CD14-positive monocyte (primary cell): Measurements from ENCODE around the gene TNFRSF18. TPM values are rescaled to one million over a fixed set of nuclear protein-coding genes. Genes with fewer than 3 reads are reported as not detected.

Experiments used
- DNase-seq, 3 donors: peaks; one replicate each; pipeline ENCODE4 v3.0.0-alpha.2; 2011 to 2022
- H2AFZ ChIP-seq: 2 replicates; pipeline ENCODE4 v1.6.0; 2012; ENCODE audit warnings: mild to moderate bottlenecking, low read depth, low read length, inconsistent platforms; ENCODE audit not compliant: insufficient read depth, poor library complexity, severe bottlenecking
- H3K27ac ChIP-seq, 2 donors: 1 replicate in 1 of 2; 2 replicates in 1 of 2; pipeline ENCODE4 v1.5.1; 2012 to 2013; ENCODE audit warnings: low read length in 2 of 2, control low read depth in 1 of 2, inconsistent platforms in 1 of 2, low read depth in 1 of 2, mild to moderate bottlenecking in 1 of 2
- H3K27me3 ChIP-seq, 2 donors: one replicate each; pipeline versions ENCODE4 v1.6.0 to v1.6.1; 2011 to 2013; ENCODE audit warnings: low read length in 2 of 2; ENCODE audit not compliant: control insufficient read depth in 2 of 2, insufficient read depth in 2 of 2
- H3K36me3 ChIP-seq, 2 donors: replicated peaks in 1 of 2; 1 replicate in 1 of 2; 2 replicates in 1 of 2; pipeline versions ENCODE4 v1.5.1 to v1.6.1; 2012 to 2013; ENCODE audit warnings: low read length in 2 of 2, control low read depth in 1 of 2, inconsistent platforms in 1 of 2, mild to moderate bottlenecking in 1 of 2; ENCODE audit not compliant: insufficient read depth in 2 of 2, control insufficient read depth in 1 of 2
- H3K4me1 ChIP-seq, 2 donors: 1 replicate in 1 of 2; 2 replicates in 1 of 2; pipeline versions ENCODE4 v1.5.1 to v1.6.1; 2012 to 2013; ENCODE audit warnings: low read length in 2 of 2, control low read depth in 1 of 2, inconsistent platforms in 1 of 2, mild to moderate bottlenecking in 1 of 2, moderate library complexity in 1 of 2; ENCODE audit not compliant: insufficient read depth in 2 of 2, control insufficient read depth in 1 of 2
- H3K4me2 ChIP-seq: replicated peaks from 2 replicates; pipeline ENCODE3; 2012; ENCODE audit warnings: low read length, moderate library complexity, mild to moderate bottlenecking; ENCODE audit not compliant: poor library complexity, severe bottlenecking; ENCODE audit errors: extremely low read depth
- H3K4me3 ChIP-seq, 3 experiments: fragments of 200-600 bp in 1 of 3; sonication (generic) in 1 of 3; replicated peaks in 1 of 3; 1 replicate in 2 of 3; 2 replicates in 1 of 3; pipeline ENCODE4 v1.5.1; 2011 to 2013; ENCODE audit warnings: low read length in 3 of 3, mild to moderate bottlenecking in 3 of 3, control low read depth in 2 of 3, low read depth in 2 of 3, inconsistent platforms in 1 of 3, moderate library complexity in 1 of 3
- H3K79me2 ChIP-seq: 2 replicates; pipeline ENCODE4 v1.6.0; 2012; ENCODE audit warnings: mild to moderate bottlenecking, control low read depth, inconsistent platforms, low read length, moderate library complexity; ENCODE audit not compliant: insufficient read depth
- H3K9ac ChIP-seq: 2 replicates; pipeline ENCODE4 v1.6.0; 2017; ENCODE audit warnings: low read length, mild to moderate bottlenecking; ENCODE audit not compliant: insufficient read depth, poor library complexity, severe bottlenecking
- H3K9me3 ChIP-seq, 2 donors: replicated peaks in 1 of 2; 1 replicate in 1 of 2; 2 replicates in 1 of 2; pipeline versions ENCODE4 v1.5.1 to v1.6.1; 2012 to 2013; ENCODE audit warnings: low read length in 2 of 2, control low read depth in 1 of 2; ENCODE audit not compliant: control insufficient read depth in 1 of 2, insufficient read depth in 1 of 2
- H4K20me1 ChIP-seq: 2 replicates; pipeline ENCODE4 v1.6.0; 2012; ENCODE audit warnings: mild to moderate bottlenecking, low read length, control low read depth, moderate library complexity; ENCODE audit not compliant: insufficient read depth
- H3K27ac Mint-ChIP-seq, 7 donors: one replicate each; pipeline ENCODE4 v1.8.0; 2020; ENCODE audit warnings: mild to moderate bottlenecking in 7 of 7, mixed read lengths in 7 of 7, moderate library complexity in 6 of 7, inconsistent platforms in 2 of 7
- H3K27me3 Mint-ChIP-seq, 3 donors: one replicate each; pipeline ENCODE4 v1.8.0; 2021 to 2022; ENCODE audit warnings: low read depth in 3 of 3, mild to moderate bottlenecking in 3 of 3, mixed read lengths in 3 of 3, moderate library complexity in 3 of 3, inconsistent platforms in 1 of 3
- H3K36me3 Mint-ChIP-seq, 2 donors: one replicate each; pipeline ENCODE4 v1.8.0; 2020; ENCODE audit warnings: mixed read lengths in 2 of 2, inconsistent platforms in 1 of 2, mild to moderate bottlenecking in 1 of 2
- H3K4me1 Mint-ChIP-seq: one replicate; pipeline ENCODE4 v1.8.0; 2020; ENCODE audit warnings: mild to moderate bottlenecking, mixed read lengths
- H3K4me3 Mint-ChIP-seq, 2 donors: one replicate each; pipeline ENCODE4 v1.8.0; 2020; ENCODE audit warnings: mild to moderate bottlenecking in 2 of 2, mixed read lengths in 2 of 2, moderate library complexity in 1 of 2
- H3K9me3 Mint-ChIP-seq, 7 donors: one replicate each; pipeline ENCODE4 v1.8.0; 2020 to 2022; ENCODE audit warnings: mixed read lengths in 7 of 7, mild to moderate bottlenecking in 6 of 7, moderate library complexity in 6 of 7, inconsistent platforms in 2 of 7
- CTCF ChIP-seq: fragments of 200-600 bp; IDR thresholded peaks from one replicate; pipeline ENCODE4 v1.8.0; 2022; ENCODE audit warnings: antibody characterized with exemption, mild to moderate bottlenecking
- WGBS: methylation state at CpG from one replicate; pipeline ENCODE4 v1.1.5; 2013; ENCODE audit warnings: missing lambda C conversion rate; ENCODE audit not compliant: insufficient coverage; 5-methylcytosine and 5-hydroxymethylcytosine counted together
- intact Hi-C, 2 donors: fragments of 100-400 bp; cut with micrococcal nuclease; formaldehyde crosslinking; loops; one replicate each; pipeline versions ENCODE4 v1.15.0 to v1.15.1; 2023
- polyA plus RNA-seq, 3 donors: library from polyadenylated mRNA; depleted of rRNA in 1 of 3; unstranded in 2 of 3; stranded (reverse) in 1 of 3; fragments of 300-500 nt in 2 of 3; fragments of >200 nt in 1 of 3; fragmentation: Illumina TruSeq in 2 of 3; gene quantifications; 1 replicate in 2 of 3; 2 replicates in 1 of 3; pipeline ENCODE4 v1.2.3, GENCODE V29; 2012 to 2021

TNFRSF18 gene
- polyA plus RNA-seq, 3 donors = not detected

GRCh38 chr1:1228596-1229321 is 22.4 kb upstream of the TNFRSF18 start:
- Mint-ChIP-seq H3K27me3 (no peaks in the 10 kb centered on the region), H3K36me3 (peaks cover 34 to 59% of the 10 kb centered on the region in 2 donors), H3K9me3 (peaks cover 0 to 3% (median 0%) of the 10 kb centered on the region in 7 donors), H3K4me1 (peaks cover 25% of the 10 kb centered on the region), H3K4me3 (no peak overlapping the region), H3K27ac (peak overlapping the region in 1 of 7 donors; percentile 63)
- Histone ChIP-seq H3K4me3 (no peak overlapping the region), H3K9ac (no peak overlapping the region), H3K9me3 (no peaks in the 10 kb centered on the region), H3K27ac (no peak overlapping the region), H3K4me1 (peaks cover 19 to 31% of the 10 kb centered on the region in 2 donors), H4K20me1 (peaks cover 74% of the 10 kb centered on the region), H3K27me3 (no peaks in the 10 kb centered on the region), H2AFZ (no peak overlapping the region), H3K36me3 (peaks cover 48 to 59% of the 10 kb centered on the region in 2 donors), H3K79me2 (peaks cover 84% of the 10 kb centered on the region), H3K4me2 (no peak overlapping the region)
- no peak for TF ChIP-seq CTCF
- intact Hi-C loops = no loop called here
- DNase-seq = no peak
- 90% methylated on average over 27 of the region's 28 CpGs for WGBS

GRCh38 chr1:1228187-1228586 is 21.8 kb upstream of the TNFRSF18 start:
- no peaks in the 10 kb centered on the region for H3K27me3 ChIP-seq
- H3K27me3 Mint-ChIP-seq = no peaks in the 10 kb centered on the region
- no peak overlapping the region for H3K4me2 ChIP-seq
- peaks cover 51 to 64% of the 10 kb centered on the region in 2 donors for H3K36me3 ChIP-seq
- H3K79me2 ChIP-seq = peaks cover 79% of the 10 kb centered on the region
- H3K4me1 Mint-ChIP-seq = peaks cover 21% of the 10 kb centered on the region
- no peak for TF ChIP-seq CTCF
- no peak overlapping the region for H3K4me3 ChIP-seq
- H3K4me3 Mint-ChIP-seq = no peak overlapping the region
- no peak overlapping the region for H3K27ac ChIP-seq
- no peak overlapping the region for H3K9ac ChIP-seq
- H3K36me3 Mint-ChIP-seq = peaks cover 35 to 60% of the 10 kb centered on the region in 2 donors
- H3K9me3 Mint-ChIP-seq = peaks cover 0 to 3% (median 0%) of the 10 kb centered on the region in 7 donors
- peaks cover 73% of the 10 kb centered on the region for H4K20me1 ChIP-seq
- intact Hi-C loops = no loop called here
- no peak for DNase-seq
- peaks cover 19 to 27% of the 10 kb centered on the region in 2 donors for H3K4me1 ChIP-seq
- peak overlapping the region in 2 of 7 donors; percentile 31 to 63 for H3K27ac Mint-ChIP-seq
- no peak overlapping the region for H2AFZ ChIP-seq
- 95% methylated on average over 30 of the region's 30 CpGs for WGBS
- H3K9me3 ChIP-seq = no peaks in the 10 kb centered on the region
